Naive thymus-derived CD4-positive, alpha-beta T cell (primary cell): ENCODE measurements around the gene COL12A1. TPM values are rescaled to one million over a fixed set of nuclear protein-coding genes. Genes with fewer than 3 reads are reported as not detected.

Source experiments
- ATAC-seq: fragments of 150-1000 bp; cut with Tn5 transposase; 2 replicates; pipeline ENCODE4 v1.10.0; 2021; ENCODE audit warnings: mild to moderate bottlenecking, moderate library complexity
- CTCF ChIA-PET: fragments of 350-600 bp; sonication (Branson Sonifier 250); formaldehyde crosslinking; loops from one replicate; lab custom pipeline; 2021; ENCODE audit warnings: antibody characterized with exemption; lab: Charles Lee
- POLR2A ChIA-PET: fragments of 350-600 bp; sonication (Branson Sonifier 250); formaldehyde crosslinking; loops from one replicate; lab custom pipeline; 2021; ENCODE audit warnings: antibody characterized with exemption, inconsistent platforms; lab: Charles Lee
- DNase-seq, 9 donors: peaks; one replicate each; pipeline versions ENCODE4 v3.0.0 to v3.0.0-alpha.2; 2020 to 2022; ENCODE audit warnings: mixed read lengths in 1 of 9
- H3K27ac ChIP-seq: one replicate; pipeline ENCODE4 v1.7.0; 2013; ENCODE audit warnings: mild to moderate bottlenecking, low read depth, low read length, moderate library complexity
- H3K27me3 ChIP-seq, 2 donors: one replicate each; pipeline ENCODE4 v1.7.0; 2013; ENCODE audit warnings: low read length in 2 of 2, mild to moderate bottlenecking in 2 of 2, moderate library complexity in 2 of 2; ENCODE audit not compliant: control insufficient read depth in 2 of 2, insufficient read depth in 2 of 2
- H3K36me3 ChIP-seq, 3 experiments: 1 replicate in 2 of 3; 2 replicates in 1 of 3; pipeline ENCODE4 v1.7.0; 2013; ENCODE audit warnings: low read length in 3 of 3, mild to moderate bottlenecking in 3 of 3, moderate library complexity in 1 of 3; ENCODE audit not compliant: insufficient read depth in 3 of 3, control insufficient read depth in 2 of 3
- H3K4me1 ChIP-seq, 2 donors: one replicate each; pipeline ENCODE4 v1.7.0; 2013; ENCODE audit warnings: low read length in 2 of 2, mild to moderate bottlenecking in 2 of 2, moderate library complexity in 1 of 2; ENCODE audit not compliant: control insufficient read depth in 2 of 2, insufficient read depth in 2 of 2
- H3K4me3 ChIP-seq: 2 replicates; pipeline ENCODE4 v1.7.0; 2013; ENCODE audit warnings: mild to moderate bottlenecking, low read length
- H3K9me3 ChIP-seq, 3 experiments: 1 replicate in 2 of 3; 2 replicates in 1 of 3; pipeline ENCODE4 v1.7.0; 2013; ENCODE audit warnings: low read length in 3 of 3; ENCODE audit not compliant: control insufficient read depth in 2 of 3
- H3K27ac Mint-ChIP-seq, 9 donors: one replicate each; pipeline ENCODE4 v1.8.0; 2020 to 2022; ENCODE audit warnings: mixed read lengths in 9 of 9, mild to moderate bottlenecking in 8 of 9, moderate library complexity in 5 of 9, inconsistent platforms in 2 of 9
- H3K27me3 Mint-ChIP-seq, 5 donors: one replicate each; pipeline ENCODE4 v1.8.0; 2021 to 2022; ENCODE audit warnings: mixed read lengths in 5 of 5, mild to moderate bottlenecking in 1 of 5
- H3K36me3 Mint-ChIP-seq, 5 donors: one replicate each; pipeline ENCODE4 v1.8.0; 2020 to 2022; ENCODE audit warnings: mixed read lengths in 5 of 5, mild to moderate bottlenecking in 3 of 5, inconsistent platforms in 1 of 5
- H3K4me1 Mint-ChIP-seq, 7 donors: one replicate each; pipeline ENCODE4 v1.8.0; 2020 to 2022; ENCODE audit warnings: mixed read lengths in 7 of 7, mild to moderate bottlenecking in 3 of 7, inconsistent platforms in 1 of 7
- H3K4me3 Mint-ChIP-seq, 10 donors: one replicate each; pipeline ENCODE4 v1.8.0; 2020 to 2022; ENCODE audit warnings: mild to moderate bottlenecking in 10 of 10, mixed read lengths in 10 of 10, moderate library complexity in 6 of 10, inconsistent platforms in 2 of 10
- H3K9me3 Mint-ChIP-seq, 11 donors: one replicate each; pipeline ENCODE4 v1.8.0; 2020 to 2022; ENCODE audit warnings: mixed read lengths in 11 of 11, mild to moderate bottlenecking in 4 of 11, inconsistent platforms in 1 of 11, moderate library complexity in 1 of 11
- intact Hi-C, 2 donors: fragments of 100-400 bp; cut with micrococcal nuclease; formaldehyde crosslinking; loops; one replicate each; pipeline ENCODE4 v1.15.1; 2023
- polyA plus RNA-seq, 2 donors: library from polyadenylated mRNA; unstranded; fragments of 300-500 nt; fragmentation: Illumina TruSeq; gene quantifications; one replicate each; pipeline ENCODE4 v1.2.3, GENCODE V29; 2021
- total RNA-seq, 6 experiments: library from RNA in 5 of 6; stranded (reverse) in 5 of 6; gene quantifications; 1 replicate in 5 of 6; 2 replicates in 1 of 6; pipeline ENCODE4 v1.2.3 and lab custom pipeline; 2021 to 2026

COL12A1 gene
- total and polyA plus RNA-seq, 7 experiments from 2014 or later = 0.27 TPM; not detected in 6

DNA sequence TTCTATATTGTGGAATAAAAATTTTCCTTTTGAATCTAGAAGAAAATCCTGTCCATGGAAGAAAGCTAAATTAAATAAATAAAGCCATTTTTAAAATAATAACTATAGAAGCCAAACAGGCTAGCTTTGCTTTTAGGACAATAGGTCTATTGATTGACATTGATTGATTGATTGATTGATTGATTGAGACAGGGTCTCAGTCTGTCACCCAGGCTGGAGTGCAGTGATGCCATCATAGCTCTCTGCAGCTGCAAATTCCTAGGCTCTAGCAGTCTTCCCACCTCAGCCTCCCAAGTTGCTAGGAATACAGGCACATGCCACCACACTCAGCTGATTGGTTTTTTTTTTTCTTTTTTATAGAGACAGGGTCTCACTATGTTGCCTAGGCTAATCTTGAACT, 97.9 kb downstream of the COL12A1 start:
- no peak overlapping the region for H3K4me3 ChIP-seq
- no peaks in the 10 kb centered on the region for H3K9me3 ChIP-seq
- DNase-seq (no peak), ATAC-seq (no peak)
- H3K27me3 ChIP-seq = no peaks in the 10 kb centered on the region
- peak overlapping the region in 1 of 9 donors; percentile 28 for H3K27ac Mint-ChIP-seq
- no peaks in the 10 kb centered on the region for H3K4me1 Mint-ChIP-seq
- H3K27ac ChIP-seq = no peak overlapping the region
- no peaks in the 10 kb centered on the region for H3K36me3 ChIP-seq
- ChIA-PET POLR2A (no interaction called here), CTCF (no interaction called here)
- intact Hi-C loops = no loop called here
- no peaks in the 10 kb centered on the region for H3K36me3 Mint-ChIP-seq
- H3K4me1 ChIP-seq = no peaks in the 10 kb centered on the region
- H3K4me3 Mint-ChIP-seq = no peak overlapping the region
- peaks cover 0 to 7% (median 5%) of the 10 kb centered on the region in 5 donors for H3K27me3 Mint-ChIP-seq
- H3K9me3 Mint-ChIP-seq = peaks cover 0 to 2% (median 0%) of the 10 kb centered on the region in 11 donors

DNA sequence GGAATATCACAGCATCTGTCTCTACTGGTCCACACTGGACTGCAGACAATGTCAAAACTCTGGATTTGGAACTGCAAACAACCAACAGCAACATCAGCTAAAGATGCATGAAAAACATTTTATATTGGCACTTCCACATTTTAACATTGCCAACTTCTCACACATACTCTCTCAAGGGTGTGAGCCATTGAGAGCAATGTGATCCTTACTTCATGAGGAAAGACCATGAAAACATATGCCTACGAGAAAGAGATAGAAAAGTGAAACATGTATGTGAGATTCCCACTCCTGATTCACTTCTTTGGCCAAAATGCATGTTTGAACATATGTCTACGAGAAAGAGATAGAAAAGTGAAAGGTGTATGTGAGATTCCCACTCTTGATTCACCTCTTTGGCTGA, 99.4 kb downstream of the COL12A1 start:
- no peaks in the 10 kb centered on the region for H3K4me1 ChIP-seq
- intact Hi-C loops = no loop called here
- peaks cover 0 to 7% (median 5%) of the 10 kb centered on the region in 5 donors for H3K27me3 Mint-ChIP-seq
- no peaks in the 10 kb centered on the region for H3K36me3 ChIP-seq
- ChIA-PET POLR2A (no interaction called here), CTCF (no interaction called here)
- no peak overlapping the region for H3K4me3 ChIP-seq
- no peak for DNase-seq
- H3K36me3 Mint-ChIP-seq = no peaks in the 10 kb centered on the region
- H3K27ac ChIP-seq = no peak overlapping the region
- H3K27me3 ChIP-seq = no peaks in the 10 kb centered on the region
- no peak for ATAC-seq
- no peaks in the 10 kb centered on the region for H3K9me3 ChIP-seq
- H3K27ac Mint-ChIP-seq = no peak overlapping the region
- peaks cover 0 to 2% (median 0%) of the 10 kb centered on the region in 11 donors for H3K9me3 Mint-ChIP-seq
- H3K4me3 Mint-ChIP-seq = no peak overlapping the region
- H3K4me1 Mint-ChIP-seq = no peaks in the 10 kb centered on the region

DNA sequence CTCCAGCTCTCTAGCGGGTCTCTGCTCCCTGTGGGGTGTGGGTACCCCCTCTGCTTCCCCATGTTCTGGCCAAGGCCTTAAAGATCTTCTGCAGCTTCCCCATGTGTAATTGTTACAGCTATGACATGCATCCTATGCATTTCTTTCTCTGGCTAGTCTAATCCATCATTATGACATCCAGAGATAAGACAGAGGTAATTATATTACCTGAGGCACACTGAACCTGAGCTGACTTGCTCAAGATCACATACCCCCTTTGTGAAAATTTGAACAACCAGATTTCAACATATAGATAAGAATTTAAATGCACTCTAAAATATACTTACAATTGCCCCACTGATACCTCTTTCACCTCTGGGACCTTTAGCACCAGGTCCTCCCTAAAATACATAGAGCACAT, 102.4 kb downstream of the COL12A1 start:
- intact Hi-C loops = no loop called here

DNA sequence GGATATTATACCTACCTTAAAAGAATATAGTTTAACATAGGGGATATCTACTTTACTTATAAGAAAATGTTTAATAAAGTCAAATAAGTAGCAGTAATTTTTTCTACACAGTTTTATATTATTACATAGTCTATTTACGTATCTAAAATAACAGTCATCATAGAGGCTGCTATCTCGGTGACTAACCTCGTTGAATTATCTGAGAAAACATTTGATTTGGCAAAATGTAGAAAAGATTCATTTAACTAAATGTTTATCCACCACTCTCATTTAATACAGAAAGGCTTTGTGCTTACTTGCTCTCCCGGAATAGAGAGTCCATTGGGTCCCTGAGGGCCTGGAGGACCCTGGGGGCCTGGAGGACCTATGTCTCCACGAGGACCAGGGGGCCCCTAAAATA, 103.6 kb downstream of the COL12A1 start:
- Histone ChIP-seq H3K36me3 (no peaks in the 10 kb centered on the region), H3K27ac (no peak overlapping the region), H3K4me3 (no peak overlapping the region), H3K27me3 (no peaks in the 10 kb centered on the region), H3K4me1 (no peaks in the 10 kb centered on the region), H3K9me3 (no peaks in the 10 kb centered on the region)
- H3K27ac Mint-ChIP-seq = no peak overlapping the region
- no peaks in the 10 kb centered on the region for H3K4me1 Mint-ChIP-seq
- intact Hi-C loops = no loop called here
- peaks cover 0 to 4% (median 0%) of the 10 kb centered on the region in 5 donors for H3K27me3 Mint-ChIP-seq
- ChIA-PET CTCF (no interaction called here), POLR2A (no interaction called here)
- H3K9me3 Mint-ChIP-seq = peaks cover 0 to 2% (median 0%) of the 10 kb centered on the region in 11 donors
- ATAC-seq (no peak), DNase-seq (no peak)
- no peaks in the 10 kb centered on the region for H3K36me3 Mint-ChIP-seq
- H3K4me3 Mint-ChIP-seq = no peak overlapping the region

More for the DNA sequence above, 102.4 kb downstream of the COL12A1 start:
- no peak overlapping the region for H3K27ac Mint-ChIP-seq
- Histone ChIP-seq H3K27me3 (no peaks in the 10 kb centered on the region), H3K27ac (no peak overlapping the region), H3K9me3 (no peaks in the 10 kb centered on the region), H3K4me1 (no peaks in the 10 kb centered on the region), H3K4me3 (no peak overlapping the region), H3K36me3 (no peaks in the 10 kb centered on the region)
- ATAC-seq (no peak), DNase-seq (no peak)
- H3K9me3 Mint-ChIP-seq = peaks cover 0 to 2% (median 0%) of the 10 kb centered on the region in 11 donors
- H3K27me3 Mint-ChIP-seq = peaks cover 0 to 4% (median 0%) of the 10 kb centered on the region in 5 donors
- no peaks in the 10 kb centered on the region for H3K4me1 Mint-ChIP-seq
- H3K4me3 Mint-ChIP-seq = no peak overlapping the region
- ChIA-PET POLR2A (no interaction called here), CTCF (no interaction called here)
- no peaks in the 10 kb centered on the region for H3K36me3 Mint-ChIP-seq

- H3K4me1 ChIP-seq = no peaks in the 10 kb centered on the region
- Mint-ChIP-seq H3K36me3 (no peaks in the 10 kb centered on the region), H3K27me3 (peaks cover 0 to 4% (median 0%) of the 10 kb centered on the region in 5 donors), H3K4me3 (no peak overlapping the region), H3K9me3 (peaks cover 0 to 3% (median 0%) of the 10 kb centered on the region in 11 donors), H3K4me1 (no peaks in the 10 kb centered on the region), H3K27ac (no peak overlapping the region)
- POLR2A ChIA-PET = no interaction called here
- CTCF ChIA-PET = no interaction called here
- H3K27ac ChIP-seq = no peak overlapping the region
- no peaks in the 10 kb centered on the region for H3K27me3 ChIP-seq
- ATAC-seq (no peak), DNase-seq (no peak)
- no peaks in the 10 kb centered on the region for H3K36me3 ChIP-seq
- no peak overlapping the region for H3K4me3 ChIP-seq
- intact Hi-C loops = no loop called here
- no peaks in the 10 kb centered on the region for H3K9me3 ChIP-seq
These were observed 104.0 kb downstream of the COL12A1 start for GRCh38 chr6:75101896-75102295.

DNA sequence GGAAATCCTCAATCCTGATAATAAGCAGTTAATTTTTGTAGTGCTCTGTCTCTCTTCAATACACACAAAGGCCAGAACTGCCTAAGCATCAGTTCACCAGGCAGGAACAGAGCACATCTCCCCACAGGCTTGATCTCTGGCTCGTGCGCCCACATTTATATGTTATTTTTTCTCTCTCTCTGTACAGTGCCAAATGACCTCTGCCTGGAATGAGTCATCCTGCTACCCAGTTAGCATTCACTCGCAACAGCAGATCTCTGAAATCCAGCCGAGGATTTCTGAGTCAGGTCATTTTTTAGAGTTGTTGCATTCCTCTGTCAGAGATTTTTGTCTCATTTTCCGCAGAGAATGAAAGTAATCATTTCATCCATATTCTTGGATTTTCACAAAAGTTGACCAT, 107.1 kb downstream of the COL12A1 start:
- no peak for DNase-seq
- Mint-ChIP-seq H3K9me3 (peaks cover 0 to 2% (median 0%) of the 10 kb centered on the region in 11 donors), H3K4me1 (no peaks in the 10 kb centered on the region), H3K27me3 (peaks cover 0 to 4% (median 0%) of the 10 kb centered on the region in 5 donors), H3K36me3 (no peaks in the 10 kb centered on the region), H3K27ac (no peak overlapping the region), H3K4me3 (no peak overlapping the region)
- no peaks in the 10 kb centered on the region for H3K36me3 ChIP-seq
- intact Hi-C loops = no loop called here
- no peak for ATAC-seq
- H3K27me3 ChIP-seq = no peaks in the 10 kb centered on the region
- H3K9me3 ChIP-seq = no peaks in the 10 kb centered on the region
- POLR2A ChIA-PET = no interaction called here
- H3K27ac ChIP-seq = no peak overlapping the region
- H3K4me3 ChIP-seq = no peak overlapping the region
- H3K4me1 ChIP-seq = no peaks in the 10 kb centered on the region
- CTCF ChIA-PET = no interaction called here

DNA sequence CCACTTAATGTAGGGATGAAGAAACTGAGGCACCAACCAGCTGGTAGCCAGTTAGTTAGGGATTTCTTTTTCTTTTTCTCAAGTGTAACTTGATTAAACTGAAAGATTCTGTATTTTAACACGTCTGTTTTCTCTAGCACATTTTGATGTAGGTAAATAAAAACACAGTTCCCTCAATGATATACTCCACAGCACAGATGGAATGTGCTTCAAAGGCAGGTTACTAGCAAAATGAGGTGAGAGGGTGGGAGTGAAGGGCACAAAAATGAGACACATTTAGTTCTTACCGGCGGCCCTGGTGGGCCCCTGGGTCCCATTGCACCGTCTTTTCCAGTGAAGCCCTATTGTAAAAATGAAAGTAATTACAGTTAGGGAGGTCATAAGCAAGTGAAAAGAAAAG, 108.9 kb downstream of the COL12A1 start:
- Histone ChIP-seq H3K36me3 (no peaks in the 10 kb centered on the region), H3K9me3 (no peaks in the 10 kb centered on the region), H3K4me1 (no peaks in the 10 kb centered on the region), H3K27ac (no peak overlapping the region), H3K4me3 (no peak overlapping the region), H3K27me3 (no peaks in the 10 kb centered on the region)
- Mint-ChIP-seq H3K9me3 (peaks cover 0 to 2% (median 0%) of the 10 kb centered on the region in 11 donors), H3K4me1 (no peaks in the 10 kb centered on the region), H3K36me3 (no peaks in the 10 kb centered on the region), H3K4me3 (no peak overlapping the region), H3K27ac (no peak overlapping the region), H3K27me3 (peaks cover 0 to 4% (median 0%) of the 10 kb centered on the region in 5 donors)
- no peak for DNase-seq
- intact Hi-C loops = no loop called here
- ChIA-PET CTCF (no interaction called here), POLR2A (no interaction called here)
- ATAC-seq = no peak
